Inflammatory macrophage treated with lipopolysaccharide for 4 hours (primary cell): Measurements from ENCODE around the gene SLC35E2B.
"Not testable (repeated sequence)": the region's sequence is repeated elsewhere in the genome, so short reads cannot be mapped to it uniquely, and the experiment has no call there.

Experiments used
- DNase-seq: peaks from one replicate; pipeline ENCODE4 v3.0.0-alpha.2; 2020

The SLC35E2B gene

DNA sequence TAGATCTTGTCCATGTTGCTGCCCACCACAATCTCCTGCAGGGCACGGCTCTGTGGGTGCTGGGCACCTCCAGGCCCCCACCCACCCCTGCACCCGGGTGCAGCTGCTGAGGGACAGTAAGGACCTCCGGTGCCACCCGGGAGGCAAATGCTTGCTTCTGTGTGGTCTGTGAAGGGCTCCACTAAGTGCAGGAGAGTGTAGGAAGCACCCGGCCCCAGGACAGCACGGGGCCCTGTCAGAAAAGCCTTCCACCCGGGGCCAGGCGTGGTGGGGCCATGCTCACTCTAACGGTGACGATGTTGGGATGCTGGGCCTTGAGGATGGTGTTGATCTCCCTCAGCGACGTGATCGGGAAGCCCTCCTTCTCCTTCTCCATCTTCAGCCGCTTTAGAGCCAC lies 55.1 kb downstream of the SLC35E2B start:
- DNase-seq: not testable (repeated sequence)

DNA sequence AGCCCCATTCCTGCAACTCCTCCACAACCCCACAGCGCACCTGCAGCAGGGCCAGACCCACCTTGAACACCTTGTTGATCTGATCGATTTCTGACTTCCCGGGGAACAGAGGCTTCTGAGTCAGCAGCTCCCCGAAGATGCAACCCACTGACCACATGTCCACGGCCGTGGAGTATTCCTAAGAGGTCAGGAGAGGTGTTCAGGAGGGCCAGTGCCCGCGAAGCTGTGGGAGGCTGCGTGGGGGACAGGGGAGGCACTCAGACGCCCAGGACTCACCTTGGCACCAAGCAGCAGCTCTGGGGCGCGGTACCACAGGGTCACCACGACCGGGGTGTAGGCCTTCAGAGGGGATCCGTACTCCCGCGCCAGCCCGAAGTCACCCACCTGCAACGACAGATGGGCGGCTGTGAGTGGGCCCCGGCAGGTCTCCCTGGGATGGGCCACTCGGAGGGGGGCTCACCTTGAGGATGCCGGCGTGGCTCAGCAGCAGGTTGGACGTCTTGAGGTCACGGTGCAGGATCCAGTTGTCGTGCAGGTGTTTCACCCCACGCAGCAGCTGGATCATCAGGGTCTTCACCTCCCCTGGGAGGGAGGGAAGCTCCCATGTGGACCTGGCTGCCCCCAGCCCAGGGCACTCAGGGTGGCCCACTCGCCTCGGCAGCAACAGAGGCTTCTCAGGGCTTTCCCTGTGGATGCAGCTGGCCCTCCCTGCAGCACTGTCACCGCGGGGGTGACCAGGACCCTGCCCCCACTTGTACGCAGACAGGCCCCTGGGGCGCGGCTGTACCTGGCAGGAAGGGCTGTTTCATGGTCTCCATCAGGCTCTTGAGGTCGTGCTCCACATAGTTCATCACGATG lies 55.7 kb downstream of the SLC35E2B start:
- not testable (repeated sequence) for DNase-seq

GRCh38 chr1:1634613-1635012 lies 58.0 kb downstream of the SLC35E2B start:
- not testable (repeated sequence) for DNase-seq

DNA sequence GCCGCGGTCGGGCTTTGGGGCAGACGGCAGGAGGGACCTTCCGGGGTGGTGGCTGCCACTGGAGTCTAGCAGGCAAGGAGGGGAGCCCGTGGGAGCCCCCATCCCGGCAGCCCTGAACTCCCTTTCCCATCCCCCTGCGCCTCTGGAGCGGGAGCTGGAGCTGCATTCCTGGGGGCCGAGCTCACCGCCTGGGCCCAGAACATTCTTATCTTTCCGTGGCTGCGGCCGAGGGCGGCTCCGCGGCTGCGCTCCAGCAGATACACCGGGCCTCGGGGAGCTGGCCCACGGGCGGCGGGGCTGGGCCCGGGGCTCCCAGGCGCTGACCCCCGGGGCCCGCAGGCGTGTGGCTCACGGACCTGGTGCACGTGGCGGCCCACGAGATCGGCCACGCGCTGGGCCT lies 59.2 kb downstream of the SLC35E2B start:
- not testable (repeated sequence) for DNase-seq

GRCh38 chr1:1631782-1632420 lies 60.7 kb downstream of the SLC35E2B start, which contains the start of gene MMP23B:
TSS of gene MMP23B (plus strand) at chr1:1632173. CDS start at chr1:1632219, 46 bp downstream.
- DNase-seq: no peak

GRCh38 chr1:1630965-1631781 lies 61.4 kb downstream of the SLC35E2B start:
- no peak for DNase-seq

DNA sequence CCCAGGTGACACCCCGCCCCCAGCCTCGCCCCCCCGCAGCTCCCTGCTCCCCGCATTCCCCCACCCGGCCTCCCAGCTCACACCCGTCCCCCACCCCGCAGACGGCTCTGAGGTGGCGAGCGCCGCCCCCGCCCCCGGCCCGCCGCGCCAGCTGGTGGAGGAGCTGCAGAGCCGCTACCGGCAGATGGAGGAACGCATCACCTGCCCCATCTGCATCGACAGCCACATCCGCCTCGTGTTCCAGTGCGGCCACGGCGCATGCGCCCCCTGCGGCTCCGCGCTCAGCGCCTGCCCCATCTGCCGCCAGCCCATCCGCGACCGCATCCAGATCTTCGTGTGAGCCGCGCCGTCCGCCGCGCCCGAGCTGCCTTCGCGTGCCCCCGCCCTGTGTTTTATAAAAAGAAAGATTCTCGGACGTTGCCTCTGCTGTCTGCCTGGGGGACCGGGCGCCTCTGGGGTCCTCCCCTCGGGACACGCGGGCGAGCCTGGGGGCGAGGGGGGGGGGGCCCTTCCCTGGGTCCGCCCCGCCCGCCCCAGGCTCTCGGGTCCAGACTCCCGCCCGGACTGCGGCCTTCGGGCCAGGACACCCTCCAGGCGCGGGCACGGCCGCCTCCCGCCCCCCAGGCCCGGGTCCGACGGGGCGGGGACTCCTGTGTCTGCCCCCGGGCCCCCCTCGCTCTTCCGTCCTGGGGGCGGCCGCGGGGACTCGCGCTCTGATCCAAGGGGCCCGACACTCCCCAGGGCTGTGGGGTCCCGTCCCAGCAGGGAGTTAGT lies 62.2 kb downstream of the SLC35E2B start:
- peak; percentile 69 for DNase-seq

- no peak for DNase-seq
These were observed 63.0 kb downstream of the SLC35E2B start for GRCh38 chr1:1629430-1630190.

DNA sequence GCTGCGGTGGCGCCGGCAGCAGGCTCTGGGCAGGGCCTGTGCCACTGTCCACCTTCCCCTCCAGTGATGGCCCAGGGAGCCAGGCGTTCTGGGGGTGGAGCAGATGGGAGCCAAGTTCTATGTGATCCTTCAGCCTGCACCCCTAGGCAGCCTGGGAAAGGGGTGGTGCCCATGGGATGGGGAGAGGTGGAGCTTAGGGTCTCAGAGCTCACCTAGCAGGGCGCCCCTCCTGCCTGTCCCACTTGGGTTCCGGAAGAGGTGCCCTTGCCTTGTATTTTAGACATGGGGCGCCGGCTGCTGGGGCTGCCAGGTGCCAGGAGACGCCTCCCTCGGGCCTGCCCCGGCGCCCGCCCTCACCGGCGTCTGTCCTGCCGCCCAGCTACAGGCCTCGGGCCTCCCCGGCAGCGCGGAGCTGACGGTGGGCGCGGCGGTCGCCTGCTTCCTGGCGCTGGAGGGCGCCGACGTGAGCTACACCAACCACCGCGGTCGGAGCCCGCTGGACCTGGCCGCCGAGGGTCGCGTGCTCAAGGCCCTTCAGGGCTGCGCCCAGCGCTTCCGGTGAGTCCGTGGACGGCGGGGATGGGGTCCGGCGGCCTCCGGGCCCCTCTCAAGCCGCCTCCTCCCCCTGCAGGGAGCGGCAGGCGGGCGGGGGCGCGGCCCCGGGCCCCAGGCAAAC lies 63.7 kb downstream of the SLC35E2B start:
- no peak for DNase-seq

DNA sequence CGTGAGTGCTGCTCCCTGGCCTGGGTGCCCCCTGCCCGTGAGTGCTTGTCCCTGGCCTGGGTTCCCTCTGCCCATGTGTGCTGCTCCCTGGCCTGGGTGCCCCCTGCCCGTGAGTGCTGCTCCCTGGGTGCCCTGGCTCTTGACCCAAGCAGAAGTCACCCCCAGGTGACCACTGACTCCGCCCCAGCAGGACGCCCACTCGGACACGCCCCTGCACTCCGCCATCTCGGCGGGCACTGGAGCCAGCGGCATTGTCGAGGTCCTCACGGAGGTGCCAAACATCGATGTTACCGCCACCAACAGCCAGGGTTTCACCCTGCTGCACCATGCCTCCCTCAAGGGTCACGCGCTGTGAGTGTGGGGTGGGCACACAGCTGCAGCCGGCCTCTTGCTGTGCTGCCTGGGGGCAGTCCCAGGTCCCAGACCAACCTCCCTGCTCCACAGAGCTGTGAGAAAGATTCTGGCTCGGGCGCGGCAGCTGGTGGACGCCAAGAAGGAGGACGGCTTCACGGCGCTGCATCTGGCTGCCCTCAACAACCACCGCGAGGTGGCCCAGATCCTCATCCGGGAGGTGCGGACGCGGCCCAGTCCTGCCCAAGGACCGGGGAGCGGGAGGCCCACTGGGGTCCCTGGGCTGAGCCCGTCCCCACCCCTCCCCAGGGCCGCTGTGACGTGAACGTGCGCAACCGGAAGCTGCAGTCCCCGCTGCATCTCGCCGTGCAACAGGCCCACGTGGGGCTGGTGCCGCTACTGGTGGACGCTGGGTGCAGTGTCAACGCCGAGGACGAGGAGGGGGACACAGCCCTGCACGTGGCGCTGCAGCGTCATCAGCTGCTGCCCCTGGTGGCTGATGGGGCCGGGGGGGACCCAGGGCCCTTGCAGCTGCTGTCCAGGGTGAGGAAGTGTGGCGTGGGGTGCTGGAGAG lies 64.5 kb downstream of the SLC35E2B start:
- no peak for DNase-seq

- no peak for DNase-seq
These were observed 65.2 kb downstream of the SLC35E2B start for GRCh38 chr1:1627261-1627828.

GRCh38 chr1:1626207-1627141 lies 66.1 kb downstream of the SLC35E2B start:
- DNase-seq: no peak

DNA sequence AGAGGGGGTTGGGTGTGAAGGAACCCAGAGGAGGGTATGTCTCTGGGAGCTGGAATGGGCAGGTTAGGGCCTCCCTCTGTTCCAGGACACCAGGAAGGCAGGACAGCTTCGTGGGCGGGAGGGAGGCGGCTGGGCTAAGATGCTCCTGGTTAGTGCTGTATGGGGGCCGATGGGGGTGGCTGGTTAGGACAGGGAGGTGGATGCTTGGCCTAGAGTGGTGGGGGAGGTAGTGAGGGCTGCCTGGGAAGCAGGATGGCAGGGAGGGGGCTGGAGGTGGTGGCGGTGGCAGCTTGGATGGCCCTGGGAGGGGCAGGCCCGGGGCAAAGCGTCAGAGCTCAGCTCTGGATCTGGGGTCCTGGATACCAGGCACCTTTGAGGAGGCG lies 66.8 kb downstream of the SLC35E2B start:
- no peak for DNase-seq

- no peak for DNase-seq
These were observed 67.2 kb downstream of the SLC35E2B start for GRCh38 chr1:1625404-1625775.

- no peak for DNase-seq
These were observed 67.9 kb downstream of the SLC35E2B start for GRCh38 chr1:1624443-1625403.

DNA sequence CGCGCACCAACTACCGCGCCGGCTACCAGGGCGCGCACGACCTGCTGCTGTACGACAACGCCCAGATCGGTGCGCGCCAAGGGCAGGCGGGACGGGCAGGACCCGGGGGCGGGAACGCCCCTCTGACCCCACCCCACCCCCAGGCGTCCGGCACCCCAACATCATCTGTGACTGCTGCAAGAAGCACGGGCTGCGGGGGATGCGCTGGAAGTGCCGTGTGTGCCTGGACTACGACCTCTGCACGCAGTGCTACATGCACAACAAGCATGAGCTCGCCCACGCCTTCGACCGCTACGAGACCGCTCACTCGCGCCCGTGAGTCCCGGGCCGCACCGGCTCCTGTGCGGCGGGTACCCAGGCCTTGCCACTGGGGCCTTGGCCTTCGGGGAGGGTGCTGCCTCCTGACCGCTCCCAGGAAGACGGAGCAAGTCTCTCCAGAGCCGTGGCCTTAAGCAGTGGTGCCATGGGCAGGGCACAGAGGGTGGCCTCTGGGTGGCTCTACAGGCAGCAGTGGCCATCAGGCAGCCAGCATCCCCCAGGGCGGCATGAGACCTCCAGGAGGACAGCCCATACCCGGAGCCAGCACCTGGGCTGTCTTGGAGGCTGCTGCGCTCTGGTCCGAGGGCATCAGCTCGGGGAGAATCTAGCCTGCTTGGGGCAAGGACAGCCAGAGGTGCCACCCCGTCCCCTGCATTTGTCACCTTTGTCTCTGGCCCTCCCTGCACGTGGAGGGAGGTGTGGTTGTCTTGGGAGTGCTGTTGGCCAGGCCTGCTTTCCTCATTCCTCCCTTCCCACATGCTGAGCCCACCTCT lies 68.8 kb downstream of the SLC35E2B start:
- DNase-seq: no peak
